Hematopoietic multipotent progenitor cell treated with erythropoietin and hydrocortisone succinate and interleukin-3 and kit ligand, for 15 days (in vitro differentiated cells): ENCODE measurements around the gene SFRP5.
A peak's percentile ranks its signal among the peaks of the same experiment; 100 is the strongest.

Experiments used
- DNase-seq: peaks from one replicate; pipeline ENCODE4 v3.0.0-alpha.2; 2015; ENCODE audit warnings: low spot score

The SFRP5 gene

GRCh38 chr10:97771913-97772823 is at the start of gene SFRP5:
Gene SFRP5 (minus strand): TSS chr10:97771999. CDS start chr10:97771833, 166 bp downstream.
- peak; percentile 23 for DNase-seq

- DNase-seq: no peak
Measured at GRCh38 chr10:97820096-97820704, 48.4 kb upstream of the SFRP5 start.

- DNase-seq: no peak
Measured at GRCh38 chr10:97818572-97818971, 46.8 kb upstream of the SFRP5 start.

GRCh38 chr10:97816609-97817008 is 44.8 kb upstream of the SFRP5 start:
- no peak for DNase-seq

GRCh38 chr10:97814996-97815395 is 43.2 kb upstream of the SFRP5 start:
- DNase-seq: no peak

- DNase-seq: no peak
Measured at GRCh38 chr10:97813311-97813710, 41.5 kb upstream of the SFRP5 start.

GRCh38 chr10:97812696-97813095 is 40.9 kb upstream of the SFRP5 start:
- no peak for DNase-seq

GRCh38 chr10:97811958-97812357 is 40.2 kb upstream of the SFRP5 start:
- no peak for DNase-seq

GRCh38 chr10:97810446-97810845 is 38.6 kb upstream of the SFRP5 start:
- no peak for DNase-seq

GRCh38 chr10:97805949-97806348 is 34.1 kb upstream of the SFRP5 start:
- DNase-seq: no peak

GRCh38 chr10:97805096-97805884 is 33.5 kb upstream of the SFRP5 start:
- no peak for DNase-seq

GRCh38 chr10:97801422-97801821 is 29.6 kb upstream of the SFRP5 start:
- DNase-seq: no peak

GRCh38 chr10:97800474-97800873 is 28.7 kb upstream of the SFRP5 start:
- DNase-seq: no peak

GRCh38 chr10:97798958-97799610 is 27.3 kb upstream of the SFRP5 start:
- DNase-seq: no peak

- no peak for DNase-seq
Measured at GRCh38 chr10:97796651-97797050, 24.9 kb upstream of the SFRP5 start.

- no peak for DNase-seq
Measured at GRCh38 chr10:97795886-97796285, 24.1 kb upstream of the SFRP5 start.

GRCh38 chr10:97791824-97792721 is 20.3 kb upstream of the SFRP5 start:
- peak; percentile 76 for DNase-seq

- DNase-seq: no peak
Measured at GRCh38 chr10:97789770-97790397, 18.1 kb upstream of the SFRP5 start.

- peak; percentile 88 for DNase-seq
Measured at GRCh38 chr10:97788552-97789442, 17.0 kb upstream of the SFRP5 start.

- no peak for DNase-seq
Measured at GRCh38 chr10:97785731-97786130, 13.9 kb upstream of the SFRP5 start.
